GM15510 (cell line): ENCODE results near the gene SMC3.

ENCODE experiments used
- POLR2A ChIP-seq: IDR thresholded peaks from 3 replicates; pipeline ENCODE4 v1.6.1; 2011; ENCODE audit warnings: borderline replicate concordance; ENCODE audit not compliant: insufficient read length; ENCODE audit errors: extremely low read depth

SMC3 gene

DNA sequence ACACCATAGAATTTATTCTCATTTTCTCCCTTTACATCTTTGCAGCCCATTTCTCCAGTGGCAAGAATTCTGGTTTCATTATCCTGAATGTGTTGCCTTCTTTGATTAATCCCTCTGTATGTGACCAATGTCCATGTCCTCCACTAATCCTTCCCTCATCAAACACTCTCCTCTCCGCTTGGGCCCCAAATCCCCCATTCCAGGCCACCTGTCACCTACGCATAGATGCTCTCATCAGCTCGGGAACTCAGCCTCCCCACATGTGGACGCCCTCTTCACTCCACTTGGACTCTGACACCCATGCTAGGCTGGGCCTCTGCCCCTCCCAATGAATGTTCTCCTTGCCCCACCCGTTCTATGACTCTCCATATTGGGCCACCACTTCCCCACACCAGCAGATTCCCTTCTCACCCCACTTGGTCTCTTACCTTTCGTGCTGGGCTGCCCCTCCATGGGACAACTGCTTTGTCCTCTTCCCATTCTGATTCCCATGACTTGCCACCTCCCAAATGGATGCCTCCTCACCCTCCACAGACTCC lies 57.9 kb downstream of the SMC3 start:
- no peak for TF ChIP-seq POLR2A

DNA sequence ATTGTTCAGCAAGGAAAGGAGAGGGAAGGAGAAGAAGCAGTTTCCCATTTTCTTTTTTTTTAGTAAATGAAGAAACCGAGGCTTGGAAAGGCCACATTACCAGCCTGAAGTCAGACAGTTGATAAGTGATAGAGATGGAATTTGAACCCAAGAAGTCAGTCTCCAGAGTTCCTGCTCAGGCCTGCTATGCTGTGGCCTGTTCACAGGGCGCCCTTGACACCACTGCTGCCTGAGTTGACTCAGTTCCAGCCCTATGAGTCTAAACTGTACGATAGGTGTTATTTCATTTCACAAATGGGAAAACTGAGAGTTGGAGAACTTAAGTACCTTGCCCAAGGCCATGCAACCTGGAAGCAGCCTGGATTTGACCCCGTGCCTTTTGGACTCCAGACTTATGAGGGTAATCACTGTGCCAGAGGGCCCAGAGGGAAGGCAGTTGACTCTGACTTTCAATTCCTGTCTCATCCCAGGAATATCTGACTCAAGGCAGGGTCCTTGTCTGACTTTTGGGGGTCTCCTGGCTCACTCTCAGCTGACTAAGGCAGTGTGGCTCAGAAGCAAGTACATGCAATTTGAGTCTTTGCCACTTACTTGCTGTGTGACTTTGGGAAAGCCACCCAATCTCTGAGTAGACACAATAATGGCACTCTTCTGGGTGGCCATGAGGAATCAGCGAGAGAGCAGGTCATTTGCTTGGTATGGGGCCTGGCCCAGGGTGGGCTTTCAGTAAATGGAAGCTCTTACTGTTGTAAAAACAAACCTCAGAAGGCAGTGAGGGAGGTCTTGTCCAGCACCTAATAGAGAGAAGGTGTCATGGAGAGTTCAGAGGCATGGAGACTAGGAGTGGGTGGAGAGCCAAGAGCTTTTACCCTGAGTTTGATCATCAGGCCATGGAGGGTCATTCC lies 58.7 kb downstream of the SMC3 start:
- no peak for TF ChIP-seq POLR2A

DNA sequence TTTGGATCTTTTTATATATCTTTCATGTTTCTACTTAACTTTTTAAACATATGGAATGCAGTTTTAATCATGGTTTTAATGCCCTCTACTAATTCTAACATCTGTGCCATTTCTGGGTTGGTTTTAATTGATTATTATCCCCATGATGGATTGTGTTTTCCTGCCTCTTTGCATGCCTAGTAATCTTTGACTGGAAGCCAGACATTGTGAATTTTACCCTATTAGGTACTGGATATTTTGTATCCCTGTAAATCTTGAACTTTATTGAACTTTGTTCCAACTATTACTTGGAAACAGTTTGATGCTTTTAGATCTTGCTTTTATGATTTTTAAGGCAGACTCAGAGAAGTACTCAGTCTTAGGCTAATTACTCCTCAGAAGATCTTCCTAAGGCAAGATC lies 60.7 kb downstream of the SMC3 start:
- no peak for TF ChIP-seq POLR2A

DNA sequence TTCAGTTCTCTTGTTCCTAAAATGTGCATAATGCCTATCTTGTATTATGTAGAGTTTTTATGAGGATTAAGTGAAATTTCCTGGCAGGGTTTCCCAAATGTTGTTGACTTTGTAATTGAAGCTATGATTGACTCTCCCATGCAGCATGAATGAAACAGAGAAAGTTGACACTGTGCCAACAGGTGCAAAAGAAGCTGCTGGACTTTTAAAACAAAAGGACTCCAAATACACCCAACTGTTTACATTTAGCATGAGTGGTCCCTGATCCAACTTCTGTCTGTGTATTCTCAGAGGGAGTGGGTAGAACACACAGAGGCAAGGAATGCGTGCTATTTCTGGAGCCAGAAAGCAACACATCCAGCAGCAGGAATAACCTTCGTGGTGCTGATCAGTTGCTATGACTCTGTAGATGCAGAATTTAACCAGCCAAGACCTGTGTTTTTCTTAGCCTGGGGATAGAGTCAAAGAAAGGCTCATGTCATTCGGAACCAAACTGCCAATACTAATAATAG lies 62.2 kb downstream of the SMC3 start:
- no peak for TF ChIP-seq POLR2A

DNA sequence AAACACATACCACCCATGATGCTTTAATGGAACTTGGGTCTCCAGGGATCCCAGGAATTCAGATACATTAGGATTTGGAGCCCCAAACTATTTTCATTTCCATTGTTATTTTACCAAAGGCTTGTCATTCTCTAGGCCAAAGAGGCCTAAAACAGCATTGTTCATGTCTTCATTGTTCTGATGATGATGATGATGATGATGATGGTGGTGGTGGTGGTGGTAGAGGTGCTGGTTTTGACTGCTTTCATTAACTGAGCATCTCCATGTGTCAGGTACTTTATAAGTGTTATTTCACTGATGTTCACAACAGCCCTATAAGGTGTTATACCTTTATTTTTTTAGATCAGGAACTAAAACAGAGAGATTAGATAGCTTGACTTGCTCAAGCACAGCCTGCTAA lies 64.4 kb downstream of the SMC3 start:
- TF ChIP-seq POLR2A = no peak

DNA sequence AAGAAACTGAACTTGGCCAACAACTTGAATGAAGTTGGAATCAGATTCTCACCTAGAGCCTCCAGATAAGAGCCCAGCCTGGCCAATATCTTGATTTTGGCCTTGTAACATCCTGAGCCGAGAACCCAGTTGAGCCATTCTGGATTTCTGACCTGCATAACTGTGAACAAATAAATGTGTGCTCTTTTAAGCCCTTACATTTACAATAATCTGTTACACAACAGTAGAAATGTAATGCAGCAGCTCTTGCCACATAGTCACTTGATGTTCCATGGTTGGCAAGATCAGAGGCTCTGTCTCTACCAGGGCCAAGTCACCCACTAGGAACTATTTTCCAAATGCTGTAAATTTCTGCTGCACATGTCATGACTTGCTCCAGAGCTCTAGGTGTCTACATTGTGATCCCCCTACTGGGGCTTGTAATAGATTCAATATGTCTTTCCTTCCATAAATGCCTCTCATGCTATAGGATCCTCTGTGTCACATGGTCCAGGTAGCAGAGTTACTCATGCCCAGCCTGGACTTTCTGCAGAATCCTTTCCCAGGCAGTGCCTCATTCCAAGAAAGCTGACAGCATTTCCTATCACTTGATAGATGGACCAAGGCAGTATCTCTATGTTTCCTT lies 65.2 kb downstream of the SMC3 start:
- no peak for TF ChIP-seq POLR2A

DNA sequence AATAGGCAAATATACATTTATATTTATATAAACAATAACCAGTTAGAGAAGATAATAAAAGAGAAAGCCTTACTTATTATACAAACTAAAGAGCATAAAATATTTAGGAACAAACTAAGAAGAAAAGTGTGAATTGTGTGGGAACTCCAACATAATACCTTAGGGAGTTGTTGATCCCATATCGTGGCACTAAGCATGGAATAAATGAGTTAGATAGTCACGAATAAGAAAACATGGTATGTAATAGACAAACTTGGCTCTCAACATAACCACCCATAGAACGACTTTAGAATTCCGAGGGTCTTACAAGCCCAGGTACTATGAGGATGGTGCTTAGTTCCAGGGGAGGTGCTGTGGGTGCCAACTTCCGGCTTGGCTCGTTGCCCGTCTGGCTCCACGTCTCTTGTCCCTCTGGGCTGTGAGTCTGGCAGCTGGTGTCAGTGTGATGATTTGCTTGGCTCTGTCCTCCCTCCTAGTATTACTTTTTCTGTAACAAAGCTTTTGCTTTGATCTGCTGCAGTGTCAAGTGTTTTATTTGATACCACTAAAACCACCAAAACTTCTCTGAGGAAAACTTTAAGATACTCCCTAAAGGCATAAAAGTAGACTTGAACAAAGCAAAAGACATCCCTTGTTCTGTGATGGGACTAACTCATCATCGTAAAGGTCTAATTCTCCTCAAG lies 67.2 kb downstream of the SMC3 start:
- no peak for TF ChIP-seq POLR2A

DNA sequence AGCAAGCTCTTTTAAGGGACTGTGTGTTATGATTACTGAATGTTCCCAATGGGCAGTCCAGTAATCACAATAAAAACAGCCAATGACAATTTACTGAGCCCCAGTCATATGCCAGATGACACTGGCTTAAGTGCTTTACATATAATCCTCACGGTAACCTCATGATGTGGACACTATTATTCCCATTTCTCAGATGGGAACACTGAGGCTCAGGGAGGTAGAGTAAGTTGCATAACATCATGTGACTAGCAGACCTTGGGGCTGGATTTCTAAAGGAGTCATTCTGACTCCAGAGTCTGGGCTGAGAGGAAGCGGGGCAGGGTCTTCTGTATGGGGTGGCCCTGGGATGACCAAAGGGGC lies 69.1 kb downstream of the SMC3 start:
- no peak for TF ChIP-seq POLR2A

DNA sequence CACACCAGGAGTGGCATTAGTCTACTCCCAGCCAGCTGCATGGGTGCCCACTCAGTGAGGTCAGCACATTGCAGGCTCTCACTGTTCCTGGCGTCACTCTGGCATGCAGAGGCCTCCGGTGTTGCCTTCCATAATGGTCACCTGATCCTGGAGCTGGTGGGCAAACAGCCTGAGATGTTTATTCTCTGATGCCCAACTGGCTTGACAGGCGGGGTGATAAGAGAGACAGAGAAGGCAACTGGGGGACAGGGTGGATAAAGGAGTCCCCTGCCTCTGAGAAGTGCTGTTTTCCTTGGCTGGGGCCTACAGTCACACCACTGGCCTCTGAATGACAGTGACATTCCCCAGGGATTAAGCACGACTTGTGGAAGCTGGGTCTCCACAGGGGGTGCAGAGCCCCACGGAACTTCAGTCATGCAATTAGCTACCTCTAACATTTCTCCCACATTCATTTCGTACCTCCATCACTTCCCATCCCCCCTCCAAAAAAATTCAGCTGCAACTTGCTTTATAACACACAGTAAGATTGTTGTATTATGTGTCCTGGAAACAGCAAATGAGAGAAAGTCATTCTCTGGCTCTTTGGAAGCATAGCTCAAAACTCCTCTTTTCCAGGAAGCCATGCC lies 69.5 kb downstream of the SMC3 start:
- no peak for TF ChIP-seq POLR2A

DNA sequence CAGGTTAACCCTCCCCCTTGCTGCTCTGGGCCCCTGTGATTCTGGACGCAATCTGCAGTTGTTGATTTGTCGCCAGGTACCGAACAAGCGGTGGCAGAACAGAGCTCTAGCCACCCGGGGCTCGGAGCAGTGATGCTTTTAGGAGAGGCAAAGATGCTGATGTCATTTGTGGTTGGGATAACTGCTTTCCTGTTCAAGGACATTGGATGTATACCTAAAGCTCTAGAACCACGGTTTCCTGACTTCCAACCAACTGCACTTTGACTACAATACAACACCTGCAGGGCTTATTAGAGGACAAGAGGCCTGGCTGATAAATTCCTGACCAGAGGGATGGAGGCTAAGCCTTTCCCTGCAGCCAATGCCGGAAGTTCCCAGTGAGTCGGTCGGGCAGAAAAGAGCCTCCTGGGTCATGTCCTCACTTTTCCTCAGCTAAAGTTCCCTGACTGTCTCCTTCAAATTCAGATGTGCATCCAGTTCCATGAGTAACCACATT lies 70.1 kb downstream of the SMC3 start:
- no peak for TF ChIP-seq POLR2A

DNA sequence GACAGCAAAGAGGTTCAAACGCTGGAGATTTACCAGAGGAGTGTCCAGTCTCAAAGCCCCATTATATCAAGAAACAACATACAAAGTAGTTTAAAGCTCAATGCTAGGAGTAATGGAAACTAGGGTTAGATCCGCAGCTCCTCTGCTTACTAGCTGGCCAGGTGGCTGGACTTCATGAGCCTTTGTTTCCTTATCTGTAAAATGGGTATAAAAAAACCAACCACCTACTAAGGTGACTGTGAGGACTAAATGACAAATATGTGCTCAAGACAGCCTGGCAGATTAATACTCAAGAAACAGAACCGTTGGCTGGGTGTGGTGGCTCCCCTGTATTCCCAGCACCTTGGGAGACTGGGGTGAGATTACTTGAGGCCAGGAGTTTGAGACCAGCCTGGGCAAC lies 70.8 kb downstream of the SMC3 start:
- no peak for TF ChIP-seq POLR2A

DNA sequence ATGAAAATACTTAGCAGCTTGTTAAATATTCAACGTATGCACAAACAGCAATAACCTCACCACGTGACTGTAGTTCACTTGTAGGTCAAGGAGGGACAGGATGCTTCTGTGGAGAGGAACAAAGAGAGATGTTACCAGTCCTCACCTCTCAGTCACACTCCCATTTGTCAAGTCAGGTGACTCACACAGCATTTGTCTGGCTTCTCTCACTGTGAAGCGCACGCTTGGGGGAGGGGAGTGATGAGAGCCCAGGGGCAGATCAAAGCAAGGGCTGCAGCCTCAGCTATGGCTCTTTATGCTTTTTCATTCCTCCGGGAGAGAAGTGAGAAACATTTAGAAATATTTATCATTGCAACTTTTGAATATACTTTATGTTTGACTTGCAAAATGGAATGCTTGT lies 73.8 kb downstream of the SMC3 start:
- no peak for TF ChIP-seq POLR2A

DNA sequence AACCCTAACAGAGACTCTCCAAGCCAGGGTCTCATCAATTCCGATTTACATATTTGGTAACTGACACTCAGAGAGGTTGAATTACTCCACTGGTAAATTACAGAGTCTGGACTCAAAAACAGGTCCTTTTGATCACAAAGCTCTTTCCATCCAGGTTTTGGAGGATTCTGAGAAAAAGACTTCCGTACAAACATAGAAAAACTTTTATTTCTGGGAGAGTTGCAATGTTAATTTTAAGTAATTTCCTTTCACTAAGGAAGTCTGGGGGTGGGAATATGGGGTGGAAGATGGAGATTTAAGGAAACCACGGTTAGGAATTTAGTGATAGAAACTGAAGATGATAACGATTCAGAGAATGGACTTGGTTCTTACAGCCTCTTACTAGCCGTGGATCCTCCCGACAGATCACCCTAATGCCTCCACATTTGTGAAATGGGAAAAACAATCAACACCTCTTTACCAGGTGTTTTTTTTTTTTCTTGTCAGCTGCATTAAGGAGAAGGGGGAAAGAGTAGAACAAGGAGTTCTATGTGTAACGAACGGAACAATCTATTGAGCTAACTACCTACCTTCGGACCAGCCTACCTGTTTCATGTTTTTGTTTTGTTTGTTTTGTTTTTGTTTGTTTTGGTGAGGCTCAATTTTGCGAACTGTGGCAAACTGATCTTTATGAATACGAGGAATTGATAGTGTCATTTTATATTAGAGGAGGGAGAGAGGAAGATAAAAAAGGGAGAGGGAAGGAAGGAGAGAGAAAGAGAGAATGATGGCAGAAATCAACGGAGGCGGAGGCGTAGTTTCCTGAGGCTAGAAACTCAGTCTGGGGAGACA lies 74.9 kb downstream of the SMC3 start:
- no peak for TF ChIP-seq POLR2A

DNA sequence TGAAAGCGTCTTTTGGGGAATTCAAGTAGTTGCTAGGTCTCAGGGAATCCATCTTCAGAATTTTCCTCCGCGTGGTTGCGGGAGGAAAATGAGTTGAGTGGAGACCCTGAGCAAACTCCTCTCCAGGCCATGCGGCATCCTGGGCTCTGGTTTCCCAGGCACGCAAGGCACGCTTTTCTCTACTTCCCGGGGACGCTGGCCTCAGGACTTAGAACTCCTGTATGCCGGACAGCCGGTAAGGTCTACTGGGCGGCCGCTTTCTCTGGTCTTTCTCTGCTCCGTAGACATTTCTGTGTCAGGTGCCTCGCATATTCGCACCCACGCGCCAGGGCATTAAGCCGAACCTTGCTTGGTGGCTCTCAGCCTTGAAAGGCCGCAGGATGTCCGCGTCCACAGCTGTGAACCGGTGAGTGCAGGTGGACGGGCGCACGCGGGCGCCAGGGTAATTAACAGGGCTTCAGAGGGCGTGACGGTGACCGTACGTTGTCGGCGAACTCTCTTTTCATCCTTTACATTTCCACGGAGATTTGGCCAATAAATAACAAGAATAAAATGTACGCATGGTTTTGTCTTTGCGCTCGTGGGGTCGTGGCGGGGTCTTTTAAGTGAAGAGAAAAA lies 75.6 kb downstream of the SMC3 start:
- TF ChIP-seq POLR2A = no peak
